Measurements from ENCODE around the gene GDAP1L1.

GDAP1L1 gene

DNA sequence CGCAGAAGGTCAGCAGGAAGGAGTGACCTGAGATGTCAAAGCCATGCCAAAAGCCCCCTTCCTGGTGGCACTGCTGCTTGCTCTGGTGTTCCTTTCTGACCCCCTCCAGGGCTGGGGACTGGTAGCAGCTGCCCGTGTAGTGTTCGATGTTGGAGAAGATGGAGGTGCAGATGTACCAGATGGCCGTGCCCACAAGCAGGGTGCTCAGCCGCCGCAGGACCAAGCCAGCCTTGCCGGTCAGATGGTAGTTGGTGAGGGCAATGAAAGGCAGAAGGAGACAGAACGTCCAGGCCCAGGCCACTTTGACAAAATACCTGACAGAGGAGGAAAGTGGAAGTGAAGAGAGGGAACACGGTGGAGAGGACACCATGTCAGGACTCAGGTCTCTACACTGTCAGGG is 59.8 kb downstream of the GDAP1L1 start:
- no peaks in the 10 kb centered on the region for H3K36me3 Mint-ChIP-seq (ENCODE audit: low read depth)
- H3K4me3 Mint-ChIP-seq: no peak overlapping the region
- no peak overlapping the region for H3K27ac Mint-ChIP-seq
- H3K9me3 Mint-ChIP-seq: no peaks in the 10 kb centered on the region
- H3K4me1 Mint-ChIP-seq: peaks cover 12% of the 10 kb centered on the region
- no peaks in the 10 kb centered on the region for H3K27me3 Mint-ChIP-seq (ENCODE audit: low read depth, poor library complexity)
- TF ChIP-seq CTCF (IDR thresholded peaks at IDR 0.05): no peak
- DNase-seq: no peak

- H3K4me3 Mint-ChIP-seq: peak overlapping the region; percentile 85
- no peaks in the 10 kb centered on the region for H3K36me3 Mint-ChIP-seq (ENCODE audit: low read depth)
- H3K9me3 Mint-ChIP-seq: no peaks in the 10 kb centered on the region
- H3K4me1 Mint-ChIP-seq: peaks cover 12% of the 10 kb centered on the region
- no peak for TF ChIP-seq CTCF (IDR thresholded peaks at IDR 0.05)
- DNase-seq: no peak
- no peak overlapping the region for H3K27ac Mint-ChIP-seq
- H3K27me3 Mint-ChIP-seq (ENCODE audit: low read depth, poor library complexity): peaks cover 21% of the 10 kb centered on the region
Observed at GRCh38 chr20:44309763-44310663, 62.9 kb downstream of the GDAP1L1 start.

DNA sequence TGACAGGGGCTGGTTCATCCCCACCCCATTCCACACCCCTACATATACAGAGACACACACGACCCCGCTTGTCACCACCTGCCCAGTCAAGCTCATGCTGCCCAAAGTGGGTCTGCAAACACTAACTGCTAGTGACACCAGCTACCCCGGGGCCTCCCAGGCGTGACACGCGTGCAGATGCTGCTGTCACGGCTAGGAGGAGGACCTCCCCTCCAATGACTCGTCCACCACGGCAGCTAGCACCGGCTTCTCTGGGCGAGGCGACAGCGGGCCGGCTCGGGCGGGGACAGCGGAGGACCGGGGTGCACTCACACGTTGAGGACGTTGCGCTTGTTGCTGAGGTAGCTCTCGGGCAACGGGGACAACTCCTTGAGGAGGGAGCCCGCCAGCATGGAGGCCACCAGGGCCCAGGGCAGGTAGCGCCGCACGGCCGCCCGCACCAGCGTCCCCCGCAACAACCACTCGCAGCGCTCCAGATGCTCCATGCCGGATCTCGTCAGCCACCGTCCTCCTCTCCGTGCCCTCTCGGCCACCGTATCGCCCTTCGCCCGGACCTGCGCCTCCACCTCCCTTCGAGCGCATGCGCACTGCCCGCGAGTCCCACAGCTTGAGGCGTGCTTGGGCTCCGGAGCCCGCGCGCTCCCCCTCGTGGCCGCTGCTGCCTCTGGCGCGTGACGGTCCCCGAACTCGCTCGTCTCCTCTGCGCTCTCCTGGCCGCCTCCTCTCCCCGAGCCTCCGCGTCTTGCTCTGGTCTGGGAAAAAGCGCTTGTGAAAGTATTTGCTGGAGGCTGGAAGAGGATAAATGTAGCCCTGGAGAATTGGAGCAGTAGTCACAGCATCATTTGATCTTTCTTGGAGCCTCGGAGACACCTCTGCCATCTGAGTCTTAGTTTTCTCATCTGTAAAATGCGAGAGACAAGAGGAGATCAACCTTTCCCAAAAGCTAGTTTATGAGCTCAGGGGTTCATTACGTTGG is 63.8 kb downstream of the GDAP1L1 start, which contains the start of gene FITM2:
Gene FITM2, minus strand, starts transcription at position 539 of the 976 bp plus-strand sequence. Its CDS starts 54 bp downstream, at position 485.
- Mint-ChIP-seq H3K27me3 (ENCODE audit: low read depth, poor library complexity) (peaks cover 21% of the 10 kb centered on the region), H3K27ac (no peak within 1 kb of the TSS), H3K9me3 (no peaks in the 10 kb centered on the region), H3K4me3 (peak within 1 kb of the TSS; percentile 85), H3K4me1 (peaks cover 12% of the 10 kb centered on the region), H3K36me3 (ENCODE audit: low read depth) (no peaks in the 10 kb centered on the region)
- DNase-seq: peak; percentile 99
- peak; percentile 91 for TF ChIP-seq CTCF (IDR thresholded peaks at IDR 0.05)

GRCh38 chr20:44314870-44315269 is 67.8 kb downstream of the GDAP1L1 start:
- no peak overlapping the region for H3K27ac Mint-ChIP-seq
- TF ChIP-seq CTCF (IDR thresholded peaks at IDR 0.05): no peak
- peaks cover 7% of the 10 kb centered on the region for H3K4me1 Mint-ChIP-seq
- peaks cover 21% of the 10 kb centered on the region for H3K27me3 Mint-ChIP-seq (ENCODE audit: low read depth, poor library complexity)
- no peaks in the 10 kb centered on the region for H3K36me3 Mint-ChIP-seq (ENCODE audit: low read depth)
- DNase-seq: no peak
- H3K4me3 Mint-ChIP-seq: no peak overlapping the region
- peaks cover 4% of the 10 kb centered on the region for H3K9me3 Mint-ChIP-seq

- Mint-ChIP-seq H3K27me3 (ENCODE audit: low read depth, poor library complexity) (no peaks in the 10 kb centered on the region), H3K27ac (no peak overlapping the region), H3K9me3 (peaks cover 9% of the 10 kb centered on the region), H3K4me1 (peaks cover 7% of the 10 kb centered on the region), H3K36me3 (ENCODE audit: low read depth) (no peaks in the 10 kb centered on the region), H3K4me3 (no peak overlapping the region)
- no peak for DNase-seq
- no peak for TF ChIP-seq CTCF (IDR thresholded peaks at IDR 0.05)
Observed at GRCh38 chr20:44319839-44320422, 72.8 kb downstream of the GDAP1L1 start.
